Amygdala (tissue), 56 donors: ENCODE measurements around the gene TP53AIP1.

Source experiments
- DNase-seq, 56 donors: peaks; one replicate each; lab custom pipeline; 2025; lab: John Stamatoyannopoulos, UW

TP53AIP1 gene

DNA sequence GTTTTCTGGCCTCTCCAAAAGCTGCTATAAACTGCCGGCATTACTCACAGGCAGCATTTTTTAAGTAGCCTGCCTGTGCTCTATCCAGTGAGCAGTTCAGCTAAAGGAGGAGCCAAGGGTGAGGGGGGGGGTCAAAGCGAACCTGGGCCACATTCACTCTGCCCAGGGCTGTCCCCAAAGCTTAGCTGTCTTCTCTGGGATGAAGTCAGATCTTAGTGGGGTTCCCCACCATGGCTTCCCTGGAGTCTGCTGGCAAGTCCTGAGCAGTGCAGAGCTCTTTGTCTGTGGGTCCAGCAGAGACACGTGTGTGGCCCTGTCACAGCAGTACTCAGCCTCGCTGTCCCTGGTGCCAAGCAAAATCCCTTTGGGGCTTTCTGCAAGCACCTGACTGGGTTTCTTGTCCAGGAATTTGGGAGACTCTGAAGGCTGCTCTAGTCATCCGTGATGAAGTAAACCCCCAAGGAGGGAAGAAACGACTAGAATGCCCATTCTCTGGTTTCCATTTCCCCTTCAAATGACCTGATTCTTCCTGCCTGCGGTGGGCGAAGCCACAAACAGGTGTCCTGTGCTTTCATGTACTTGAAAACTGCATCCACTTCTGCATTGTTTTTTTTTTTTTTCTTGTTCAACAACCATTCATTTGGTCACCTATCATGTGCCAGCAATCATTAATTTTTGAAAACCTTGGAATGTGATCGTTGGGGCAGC, 48.9 kb downstream of the TP53AIP1 start:
- no peak for DNase-seq

GRCh38 chr11:128892866-128893565, 49.7 kb downstream of the TP53AIP1 start:
- DNase-seq = no peak

GRCh38 chr11:128891913-128892398, 50.7 kb downstream of the TP53AIP1 start:
- DNase-seq = peak in 1 of 56 donors; percentile 18

DNA sequence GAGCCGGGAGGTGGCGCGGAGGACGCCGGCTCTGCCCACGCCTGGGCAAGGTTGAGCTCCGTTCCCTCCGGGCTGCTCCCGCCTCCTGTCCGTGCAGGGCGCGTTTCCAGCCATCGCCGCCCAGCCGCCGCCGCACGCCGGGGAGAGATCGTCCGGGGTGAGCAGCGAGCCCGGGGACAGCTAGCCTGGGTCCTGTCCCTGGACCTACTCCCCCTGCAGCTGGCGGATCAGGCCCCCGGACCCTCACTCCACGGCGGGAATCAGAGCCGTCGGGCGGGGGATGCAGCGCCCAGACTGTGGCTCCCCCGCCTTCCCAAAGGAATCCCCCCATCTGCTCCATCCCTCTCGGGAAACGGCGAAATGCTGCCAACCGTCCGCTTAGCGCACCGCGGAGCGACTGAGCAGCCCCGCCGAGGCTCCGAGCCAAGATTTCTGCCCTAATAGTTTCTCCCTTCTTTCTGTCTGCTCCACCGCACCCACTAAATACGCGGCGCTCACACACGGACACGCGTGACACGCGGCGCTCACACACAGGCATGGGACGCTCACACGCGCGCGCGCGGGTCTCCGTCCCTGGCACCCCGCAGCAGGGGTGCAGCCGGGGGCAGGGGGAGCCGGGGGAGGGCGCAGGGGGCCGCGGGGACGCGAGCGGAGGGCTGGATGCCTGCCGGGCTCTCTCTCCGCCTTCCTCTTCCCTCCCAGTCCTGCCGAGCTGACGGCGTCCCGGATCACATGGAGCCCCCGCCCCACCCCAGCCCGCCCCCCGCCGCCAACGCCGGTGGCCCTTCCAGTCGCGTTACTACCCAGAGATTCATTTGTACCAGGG, 51.9 kb downstream of the TP53AIP1 start, which contains the start of gene KCNJ5:
Gene KCNJ5 (plus strand): TSS at position 814 of the 826 bp plus-strand sequence. CDS start 19,918 bp downstream, outside the sequence.
- DNase-seq = peak in 23 of 56 donors; percentile 14 to 60 (median 39)

GRCh38 chr11:128890216-128890542, 52.5 kb downstream of the TP53AIP1 start:
- DNase-seq = no peak

DNA sequence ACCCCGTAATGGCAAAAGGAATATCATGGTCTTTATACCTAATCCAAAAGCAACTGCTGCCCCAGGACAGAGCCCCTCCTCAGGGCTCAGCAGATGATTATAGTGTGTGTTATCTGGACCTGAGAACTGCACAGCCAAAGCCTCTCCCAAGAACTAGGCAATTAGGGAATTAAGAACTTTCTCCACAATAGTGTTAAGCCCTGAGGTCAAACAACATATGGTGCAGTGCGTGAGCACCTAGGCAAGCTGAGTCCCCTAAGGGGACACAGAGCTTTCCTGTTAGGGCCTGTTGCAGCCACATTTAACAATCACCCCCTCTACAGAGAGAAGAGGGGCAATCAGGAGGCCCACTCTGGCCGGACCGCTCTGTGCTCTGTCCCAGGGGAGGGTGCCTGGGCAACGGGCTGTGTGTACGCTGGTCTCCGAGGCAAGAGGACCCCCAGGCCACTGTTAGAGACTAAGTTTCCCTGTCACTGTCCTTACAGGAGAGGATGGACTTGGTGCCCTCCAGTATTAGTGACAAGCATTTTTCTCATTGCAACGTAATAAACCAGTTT, 52.9 kb downstream of the TP53AIP1 start:
- no peak for DNase-seq

DNA sequence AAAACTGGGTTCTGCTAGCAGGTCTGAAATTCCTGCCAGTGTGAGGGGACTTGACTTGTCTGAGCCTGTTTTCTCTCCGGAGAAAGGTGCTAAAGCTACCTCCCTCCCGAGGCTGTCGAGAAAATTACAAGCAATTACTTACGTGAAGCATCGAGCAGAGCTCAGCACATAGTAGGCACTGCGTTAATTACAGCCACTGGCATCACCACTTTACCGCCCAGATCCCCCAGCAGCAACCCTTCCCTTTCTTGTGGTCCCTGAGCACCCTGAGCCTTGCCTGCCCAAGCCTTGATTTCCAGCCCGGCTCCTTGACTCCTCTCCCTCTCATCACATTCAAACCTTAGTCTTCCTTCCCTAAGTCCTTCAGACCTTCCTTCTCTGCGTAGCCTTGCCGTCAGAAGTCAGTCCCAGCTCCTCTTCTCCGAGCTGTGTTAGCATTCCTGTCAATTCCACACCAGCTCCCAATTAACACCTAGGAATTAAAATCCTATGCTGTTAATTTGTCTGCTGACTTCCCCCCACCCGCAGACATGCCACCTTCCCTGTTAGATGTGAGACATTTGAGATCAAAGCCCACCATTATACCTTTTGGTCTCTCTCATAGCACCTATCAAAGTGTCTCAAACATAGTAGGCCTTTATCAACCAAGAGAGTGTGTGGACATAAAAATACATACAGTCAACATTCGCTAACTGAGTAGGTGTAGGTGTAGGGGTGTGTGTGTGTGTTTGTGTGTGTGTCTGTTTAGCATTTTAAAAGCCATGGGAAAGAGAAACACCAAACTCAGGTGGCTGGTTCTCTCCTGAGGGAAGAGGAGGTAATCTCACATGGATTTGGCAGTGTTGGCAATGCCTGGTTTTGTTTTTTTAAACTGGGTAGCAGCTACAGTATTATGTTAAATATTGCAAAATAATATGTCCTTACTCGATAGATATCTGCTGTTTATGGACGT, 54.4 kb downstream of the TP53AIP1 start:
- no peak for DNase-seq

DNA sequence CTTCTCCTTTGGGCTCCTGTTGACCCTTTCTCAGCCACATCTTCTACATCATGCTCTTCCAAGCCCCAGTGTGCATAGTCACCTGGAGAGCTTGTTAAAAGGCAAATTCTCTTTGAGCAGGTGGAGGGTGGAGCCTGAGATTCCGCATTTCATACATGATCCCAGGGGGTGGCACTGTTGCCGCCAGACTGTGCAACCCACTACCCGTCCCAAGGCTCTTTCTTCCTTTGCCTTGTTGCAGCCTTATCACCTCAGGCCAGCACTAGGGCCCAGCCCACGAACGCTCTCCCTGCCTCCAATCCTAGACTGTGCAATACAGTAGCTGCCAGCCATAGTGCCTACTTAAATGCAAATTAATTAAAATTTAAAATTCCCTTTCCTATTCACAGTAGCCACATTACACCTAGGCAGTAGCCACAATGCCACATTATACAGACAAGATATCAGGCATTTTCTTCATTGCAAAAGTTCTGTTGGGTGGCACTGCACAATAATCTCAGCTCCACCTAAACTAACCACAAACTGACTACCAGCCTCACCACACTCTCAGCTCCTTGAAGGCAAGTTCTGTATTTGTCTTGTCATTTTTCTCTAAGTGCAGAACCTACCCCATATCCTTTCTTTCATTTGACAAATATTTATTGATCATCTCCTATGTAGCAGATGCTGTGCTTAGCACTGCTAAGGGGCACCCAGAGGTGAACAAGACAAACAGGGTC, 56.1 kb downstream of the TP53AIP1 start:
- peak in 1 of 56 donors; percentile 10 for DNase-seq
